ENCODE data around the gene ERAP2.
"Not testable (repeated sequence)": the region's sequence is repeated elsewhere in the genome, so short reads cannot be mapped to it uniquely, and the experiment has no call there.

Gene ERAP2

GRCh38 chr5:96876292-96876850, at the start of gene ERAP2:
ERAP2 (plus strand) TSS chr5:96876500; CDS start chr5:96879686, 3,186 bp downstream.
- no peak for DNase-seq (ENCODE audit: low read depth, low spot score)

- no peak for DNase-seq (ENCODE audit: low read depth, low spot score)
These were observed 47.0 kb upstream of the ERAP2 start for GRCh38 chr5:96829297-96829696.

- DNase-seq (ENCODE audit: low read depth, low spot score): no peak
These were observed 42.3 kb upstream of the ERAP2 start for GRCh38 chr5:96834016-96834415.

- no peak for DNase-seq (ENCODE audit: low read depth, low spot score)
These were observed 40.5 kb upstream of the ERAP2 start for GRCh38 chr5:96835791-96836191.

- DNase-seq (ENCODE audit: low read depth, low spot score): no peak
These were observed 39.5 kb upstream of the ERAP2 start for GRCh38 chr5:96836817-96837216.

GRCh38 chr5:96837303-96837702, 39.0 kb upstream of the ERAP2 start:
- no peak for DNase-seq (ENCODE audit: low read depth, low spot score)

GRCh38 chr5:96838201-96839070, 37.9 kb upstream of the ERAP2 start:
- no peak for DNase-seq (ENCODE audit: low read depth, low spot score)

GRCh38 chr5:96839071-96839592, 37.2 kb upstream of the ERAP2 start:
- no peak for DNase-seq (ENCODE audit: low read depth, low spot score)

GRCh38 chr5:96841931-96842330, 34.4 kb upstream of the ERAP2 start:
- DNase-seq (ENCODE audit: low read depth, low spot score): not testable (repeated sequence)

- no peak for DNase-seq (ENCODE audit: low read depth, low spot score)
These were observed 33.2 kb upstream of the ERAP2 start for GRCh38 chr5:96843140-96843539.

- no peak for DNase-seq (ENCODE audit: low read depth, low spot score)
These were observed 31.8 kb upstream of the ERAP2 start for GRCh38 chr5:96844481-96844990.

- no peak for DNase-seq (ENCODE audit: low read depth, low spot score)
These were observed 24.8 kb upstream of the ERAP2 start for GRCh38 chr5:96851312-96852062.

GRCh38 chr5:96852759-96853158, 23.5 kb upstream of the ERAP2 start:
- DNase-seq (ENCODE audit: low read depth, low spot score): no peak

GRCh38 chr5:96854067-96854466, 22.2 kb upstream of the ERAP2 start:
- DNase-seq (ENCODE audit: low read depth, low spot score): no peak

- no peak for DNase-seq (ENCODE audit: low read depth, low spot score)
These were observed 21.0 kb upstream of the ERAP2 start for GRCh38 chr5:96855031-96855872.

GRCh38 chr5:96856371-96856770, 19.9 kb upstream of the ERAP2 start:
- DNase-seq (ENCODE audit: low read depth, low spot score): no peak

GRCh38 chr5:96857454-96857853, 18.8 kb upstream of the ERAP2 start:
- no peak for DNase-seq (ENCODE audit: low read depth, low spot score)

- DNase-seq (ENCODE audit: low read depth, low spot score): no peak
These were observed 18.4 kb upstream of the ERAP2 start for GRCh38 chr5:96857924-96858323.

GRCh38 chr5:96859375-96859774, 16.9 kb upstream of the ERAP2 start:
- DNase-seq (ENCODE audit: low read depth, low spot score): no peak

- no peak for DNase-seq (ENCODE audit: low read depth, low spot score)
These were observed 15.2 kb upstream of the ERAP2 start for GRCh38 chr5:96861076-96861475.

GRCh38 chr5:96863114-96863513, 13.2 kb upstream of the ERAP2 start:
- no peak for DNase-seq (ENCODE audit: low read depth, low spot score)

All from activated naive CD8-positive, alpha-beta T cell treated with anti-CD3 and anti-CD28 coated beads, Interleukin-2, amount 50 U/mL, for 16 hours (primary cell).